Mononuclear cell (primary cell): Measurements from ENCODE around the gene FBXO2. TPM values are rescaled to one million over a fixed set of nuclear protein-coding genes. Genes with fewer than 3 reads are reported as not detected.
"Not testable (repeated sequence)": the region's sequence is repeated elsewhere in the genome, so short reads cannot be mapped to it uniquely, and the experiment has no call there.

Experiments
- H3K27me3 ChIP-seq: 2 replicates; pipeline ENCODE4 v1.6.0; 2011; ENCODE audit warnings: low read length, control low read depth; ENCODE audit not compliant: insufficient read depth
- H3K4me1 ChIP-seq: 2 replicates; pipeline ENCODE4 v1.5.1; 2011; ENCODE audit warnings: mild to moderate bottlenecking, low read length, control low read depth; ENCODE audit not compliant: insufficient read depth
- H3K4me3 ChIP-seq: 2 replicates; pipeline ENCODE4 v1.5.1; 2011; ENCODE audit warnings: mild to moderate bottlenecking, low read length, moderate library complexity
- H3K9me3 ChIP-seq: 2 replicates; pipeline ENCODE4 v1.5.1; 2011; ENCODE audit warnings: low read depth, mild to moderate bottlenecking, control low read depth, low read length
- total RNA-seq: library from RNA; depleted of rRNA; stranded (reverse); fragments of >200 nt; gene quantifications from one replicate; pipeline ENCODE4 v1.2.3, GENCODE V29; 2012

Gene FBXO2
- total RNA-seq, 1 donor, result 2.6 TPM

GRCh38 chr1:11610629-11611180, 43.5 kb downstream of the FBXO2 start:
- Histone ChIP-seq H3K4me1 (no peaks in the 10 kb centered on the region), H3K9me3 (no peaks in the 10 kb centered on the region), H3K27me3 (no peaks in the 10 kb centered on the region), H3K4me3 (no peak overlapping the region)

- H3K9me3 ChIP-seq, H3K4me3 ChIP-seq, H3K4me1 ChIP-seq, H3K27me3 ChIP-seq: not testable (repeated sequence)
Observed at GRCh38 chr1:11609378-11609777, 44.9 kb downstream of the FBXO2 start.

- not testable (repeated sequence) for H3K4me3 ChIP-seq, H3K4me1 ChIP-seq, H3K9me3 ChIP-seq, H3K27me3 ChIP-seq
Observed at GRCh38 chr1:11608596-11609130, 45.6 kb downstream of the FBXO2 start.

GRCh38 chr1:11606775-11607174, 47.5 kb downstream of the FBXO2 start:
- H3K27me3 ChIP-seq, result no peaks in the 10 kb centered on the region
- no peak overlapping the region for H3K4me3 ChIP-seq
- H3K4me1 ChIP-seq, result no peaks in the 10 kb centered on the region
- H3K9me3 ChIP-seq, result no peaks in the 10 kb centered on the region

GRCh38 chr1:11602981-11603380, 51.2 kb downstream of the FBXO2 start:
- Histone ChIP-seq H3K4me1 (no peaks in the 10 kb centered on the region), H3K4me3 (no peak overlapping the region), H3K9me3 (no peaks in the 10 kb centered on the region), H3K27me3 (no peaks in the 10 kb centered on the region)

GRCh38 chr1:11602424-11602823, 51.8 kb downstream of the FBXO2 start:
- Histone ChIP-seq H3K4me1 (no peaks in the 10 kb centered on the region), H3K4me3 (no peak overlapping the region), H3K9me3 (no peaks in the 10 kb centered on the region), H3K27me3 (no peaks in the 10 kb centered on the region)

- Histone ChIP-seq H3K4me1 (no peaks in the 10 kb centered on the region), H3K4me3 (no peak overlapping the region), H3K27me3 (no peaks in the 10 kb centered on the region), H3K9me3 (no peaks in the 10 kb centered on the region)
Observed at GRCh38 chr1:11600836-11601235, 53.4 kb downstream of the FBXO2 start.

- no peaks in the 10 kb centered on the region for H3K4me1 ChIP-seq
- H3K9me3 ChIP-seq, result no peaks in the 10 kb centered on the region
- H3K27me3 ChIP-seq, result no peaks in the 10 kb centered on the region
- H3K4me3 ChIP-seq, result no peak overlapping the region
Observed at GRCh38 chr1:11599891-11600576, 54.2 kb downstream of the FBXO2 start.

- no peaks in the 10 kb centered on the region for H3K9me3 ChIP-seq
- H3K4me1 ChIP-seq, result no peaks in the 10 kb centered on the region
- no peak overlapping the region for H3K4me3 ChIP-seq
- no peaks in the 10 kb centered on the region for H3K27me3 ChIP-seq
Observed at GRCh38 chr1:11598461-11598860, 55.8 kb downstream of the FBXO2 start.

Other genes starting within 250 kb of the FBXO2 start
- 0.21 TPM for gene DISP3, start 175.3 kb downstream of the FBXO2 start, total RNA-seq
- 15.2 TPM for gene FBXO44, start 448 bp upstream of the FBXO2 start, total RNA-seq
- 8.1 TPM for gene FBXO6, start 9.8 kb upstream of the FBXO2 start, total RNA-seq
- gene MAD2L2, start 26.7 kb upstream of the FBXO2 start, total RNA-seq, result 28.7 TPM
- gene DRAXIN, start 37.3 kb upstream of the FBXO2 start, total RNA-seq, result 0.31 TPM
- 62.0 TPM for gene AGTRAP, start 81.7 kb upstream of the FBXO2 start, total RNA-seq
- not detected for gene C1orf167, start 107.8 kb upstream of the FBXO2 start, total RNA-seq
- 28.4 TPM for gene MTHFR, start 151.5 kb upstream of the FBXO2 start, total RNA-seq
- gene CLCN6, start 151.8 kb upstream of the FBXO2 start, total RNA-seq, result 7.8 TPM
- gene NPPA, start 193.4 kb upstream of the FBXO2 start, total RNA-seq, result not detected
- gene NPPB, start 204.5 kb upstream of the FBXO2 start, total RNA-seq, result not detected